ENCODE data around the gene PARS2.

Gene PARS2

DNA sequence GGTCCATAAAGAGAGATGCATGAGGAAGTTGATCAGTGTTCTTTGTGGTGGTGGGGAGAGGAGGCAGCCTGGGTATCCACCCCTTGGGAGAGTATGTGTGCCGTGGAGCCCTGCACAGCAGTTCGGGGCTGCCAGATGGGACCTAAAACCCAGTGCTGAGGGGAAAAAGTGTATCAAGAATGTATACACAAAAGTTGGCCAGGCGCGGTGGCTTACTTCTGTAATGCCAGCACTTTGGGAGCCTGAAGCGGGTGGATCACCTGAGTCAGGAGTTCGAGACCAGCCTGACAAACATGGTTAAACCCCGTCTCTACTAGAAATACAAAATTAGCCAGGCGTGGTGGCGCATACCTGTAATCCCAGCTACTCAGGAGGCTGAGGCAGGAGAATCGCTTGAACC is 52.8 kb downstream of the PARS2 start:
- Histone ChIP-seq H3K27me3 (ENCODE audit: insufficient read depth, low read depth, severe bottlenecking) (no peaks in the 10 kb centered on the region), H3K4me3 (ENCODE audit: low read depth, low read length) (no peak overlapping the region), H3K36me3 (no peaks in the 10 kb centered on the region), H3K9me3 (ENCODE audit: severe bottlenecking) (no peaks in the 10 kb centered on the region), H3K27ac (no peak overlapping the region)
- no peak for DNase-seq
- TF ChIP-seq, protein P1, sequence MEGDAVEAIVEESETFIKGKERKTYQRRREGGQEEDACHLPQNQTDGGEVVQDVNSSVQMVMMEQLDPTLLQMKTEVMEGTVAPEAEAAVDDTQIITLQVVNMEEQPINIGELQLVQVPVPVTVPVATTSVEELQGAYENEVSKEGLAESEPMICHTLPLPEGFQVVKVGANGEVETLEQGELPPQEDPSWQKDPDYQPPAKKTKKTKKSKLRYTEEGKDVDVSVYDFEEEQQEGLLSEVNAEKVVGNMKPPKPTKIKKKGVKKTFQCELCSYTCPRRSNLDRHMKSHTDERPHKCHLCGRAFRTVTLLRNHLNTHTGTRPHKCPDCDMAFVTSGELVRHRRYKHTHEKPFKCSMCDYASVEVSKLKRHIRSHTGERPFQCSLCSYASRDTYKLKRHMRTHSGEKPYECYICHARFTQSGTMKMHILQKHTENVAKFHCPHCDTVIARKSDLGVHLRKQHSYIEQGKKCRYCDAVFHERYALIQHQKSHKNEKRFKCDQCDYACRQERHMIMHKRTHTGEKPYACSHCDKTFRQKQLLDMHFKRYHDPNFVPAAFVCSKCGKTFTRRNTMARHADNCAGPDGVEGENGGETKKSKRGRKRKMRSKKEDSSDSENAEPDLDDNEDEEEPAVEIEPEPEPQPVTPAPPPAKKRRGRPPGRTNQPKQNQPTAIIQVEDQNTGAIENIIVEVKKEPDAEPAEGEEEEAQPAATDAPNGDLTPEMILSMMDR (IDR thresholded peaks at IDR 0.05; ENCODE audit: low read depth, low read length) = no peak

DNA sequence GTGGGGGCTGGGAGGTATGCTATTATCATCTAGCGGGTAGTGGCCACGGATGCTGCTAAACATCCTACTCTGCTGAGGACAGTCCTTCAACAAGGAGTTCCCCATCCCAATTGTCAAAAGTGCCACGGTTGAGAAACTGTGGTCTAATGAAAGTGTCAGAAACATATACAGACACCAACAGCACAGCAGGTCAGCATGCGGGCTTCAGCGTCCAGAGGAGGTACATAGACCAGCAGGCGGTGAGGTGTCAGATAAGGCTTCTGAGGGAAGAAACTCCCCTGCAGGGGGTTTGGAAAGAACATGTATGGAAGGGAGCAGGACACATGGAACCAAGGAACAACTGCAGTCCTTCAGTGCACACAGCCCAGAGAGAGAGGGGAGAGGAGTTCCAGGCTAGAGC is 53.5 kb downstream of the PARS2 start:
- H3K4me3 ChIP-seq (ENCODE audit: low read depth, low read length) = no peak overlapping the region
- no peaks in the 10 kb centered on the region for H3K9me3 ChIP-seq (ENCODE audit: severe bottlenecking)
- TF ChIP-seq, protein P1 (IDR thresholded peaks at IDR 0.05; ENCODE audit: low read depth, low read length) = no peak
- H3K27ac ChIP-seq = no peak overlapping the region
- no peaks in the 10 kb centered on the region for H3K27me3 ChIP-seq (ENCODE audit: insufficient read depth, low read depth, severe bottlenecking)
- H3K36me3 ChIP-seq = no peaks in the 10 kb centered on the region
- DNase-seq = no peak

DNA sequence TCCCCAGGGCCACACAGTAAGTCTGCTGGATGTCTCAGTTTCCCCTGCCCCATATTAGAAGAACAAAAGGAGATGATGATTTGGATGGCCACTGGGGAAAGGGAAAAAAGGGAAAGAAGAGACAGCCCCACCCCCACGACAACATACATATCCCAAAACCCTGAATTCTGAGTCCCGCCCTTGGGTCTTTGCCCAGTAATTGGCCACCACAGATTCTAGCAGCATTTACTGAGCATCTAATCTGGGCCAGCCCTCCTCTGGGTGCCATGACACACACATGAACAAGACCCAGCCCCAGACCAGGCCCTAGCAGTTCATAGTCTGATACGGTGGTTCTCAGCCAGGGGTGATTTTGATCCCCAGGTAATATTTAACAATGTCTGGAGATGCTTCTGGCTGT is 53.9 kb downstream of the PARS2 start:
- Histone ChIP-seq H3K27me3 (ENCODE audit: insufficient read depth, low read depth, severe bottlenecking) (no peaks in the 10 kb centered on the region), H3K27ac (no peak overlapping the region), H3K36me3 (no peaks in the 10 kb centered on the region), H3K9me3 (ENCODE audit: severe bottlenecking) (no peaks in the 10 kb centered on the region), H3K4me3 (ENCODE audit: low read depth, low read length) (no peak overlapping the region)
- DNase-seq = no peak
- TF ChIP-seq, protein P1 (IDR thresholded peaks at IDR 0.05; ENCODE audit: low read depth, low read length) = no peak

DNA sequence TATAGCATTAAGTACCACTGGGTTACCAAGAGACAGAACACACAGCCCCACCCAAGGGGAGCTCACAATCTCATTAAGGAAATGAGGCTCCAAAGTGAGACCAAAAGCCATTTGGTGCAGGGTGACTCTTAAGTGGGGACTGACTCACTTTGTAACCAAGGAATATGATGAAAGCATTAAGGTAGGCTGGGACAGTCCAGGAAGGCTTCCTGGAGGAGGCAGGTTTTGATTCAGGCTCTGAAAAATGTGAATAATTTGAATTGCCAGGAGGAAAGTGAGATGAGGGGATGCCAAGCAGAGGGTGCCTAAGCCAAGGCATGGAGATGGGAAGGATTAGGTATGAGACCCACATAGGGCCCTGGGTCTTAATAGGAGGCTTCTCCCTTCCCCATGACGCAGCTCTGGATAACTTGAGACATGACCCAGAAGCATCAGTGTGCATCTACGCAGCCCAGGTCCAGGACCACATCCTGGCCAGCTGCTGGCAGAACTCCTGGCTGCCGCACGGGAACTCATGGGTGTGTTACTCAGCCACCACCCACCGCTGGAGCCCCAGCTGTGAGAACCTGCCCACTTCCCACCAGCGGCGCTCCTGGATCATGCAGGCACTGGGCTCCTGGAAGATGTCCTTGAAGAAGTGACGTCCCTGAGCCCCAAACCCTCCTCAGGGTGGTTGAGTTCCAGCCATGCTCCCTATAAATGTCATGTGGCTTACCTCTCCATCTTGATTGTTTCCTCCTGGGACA is 54.6 kb downstream of the PARS2 start:
- no peak overlapping the region for H3K27ac ChIP-seq

DNA sequence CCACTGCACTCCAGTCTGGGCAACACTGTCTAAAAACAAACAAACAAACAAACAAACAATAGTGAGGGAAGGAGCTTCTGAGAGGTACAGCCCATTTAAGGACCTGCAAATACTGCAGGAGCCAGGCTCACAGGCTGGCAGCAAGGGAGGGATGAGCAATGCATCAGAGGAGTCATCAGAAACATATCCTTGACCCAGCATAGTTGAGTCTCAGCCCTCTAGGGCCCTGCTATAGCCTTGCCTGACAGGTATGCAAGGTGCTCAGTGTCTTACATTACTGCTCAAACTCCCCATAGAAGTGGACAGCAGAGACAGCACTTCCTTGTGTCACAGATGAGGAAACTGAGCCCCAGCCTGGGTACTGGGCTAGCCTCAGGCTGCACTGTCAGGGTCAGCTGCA is 55.9 kb downstream of the PARS2 start:
- TF ChIP-seq, protein P1 (IDR thresholded peaks at IDR 0.05; ENCODE audit: low read depth, low read length) = no peak
- no peaks in the 10 kb centered on the region for H3K27me3 ChIP-seq (ENCODE audit: insufficient read depth, low read depth, severe bottlenecking)
- no peak overlapping the region for H3K4me3 ChIP-seq (ENCODE audit: low read depth, low read length)

More for the DNA sequence above, 54.6 kb downstream of the PARS2 start:
- H3K27me3 ChIP-seq (ENCODE audit: insufficient read depth, low read depth, severe bottlenecking) = no peaks in the 10 kb centered on the region
- no peak overlapping the region for H3K4me3 ChIP-seq (ENCODE audit: low read depth, low read length)
- TF ChIP-seq, protein P1 (IDR thresholded peaks at IDR 0.05; ENCODE audit: low read depth, low read length) = no peak
- H3K9me3 ChIP-seq (ENCODE audit: severe bottlenecking) = no peaks in the 10 kb centered on the region
- no peaks in the 10 kb centered on the region for H3K36me3 ChIP-seq
- DNase-seq = no peak

More for the DNA sequence above, 55.9 kb downstream of the PARS2 start:
- H3K9me3 ChIP-seq (ENCODE audit: severe bottlenecking) = no peaks in the 10 kb centered on the region
- H3K36me3 ChIP-seq = no peaks in the 10 kb centered on the region
- DNase-seq = no peak
- H3K27ac ChIP-seq = no peak overlapping the region
